IMR-90 (cell line): Measurements from ENCODE around the gene TM4SF5. TPM values are rescaled to one million over a fixed set of nuclear protein-coding genes. Genes with fewer than 3 reads are reported as not detected.

Source experiments
- ATAC-seq: fragments of 200-7000 bp; cut with Tn5 transposase; 2 replicates; pipeline ENCODE4 v1.9.1; 2020; ENCODE audit warnings: low read depth, mild to moderate bottlenecking, moderate library complexity
- BruUV-seq: library from RNA; stranded (reverse); fragments of 400-500 nt; replicated peaks from 2 replicates; lab custom pipeline; 2021; lab: Mats Ljungman, UMichigan
- CTCF ChIA-PET: fragments of 300-600 bp; formaldehyde crosslinking; extraction: SDS; loops from one replicate; lab custom pipeline; 2021; ENCODE audit warnings: antibody characterized with exemption; lab: Yijun Ruan, JAX
- POLR2A ChIA-PET: fragments of 300-600 bp; sonication (Branson Sonifier 250); formaldehyde crosslinking; loops from one replicate; lab custom pipeline; 2022; ENCODE audit warnings: antibody characterized with exemption; ENCODE audit not compliant: unreplicated experiment; lab: Charles Lee
- DNase-seq: peaks from one replicate; pipeline ENCODE4 v3.0.0; 2013
- H2AFZ ChIP-seq: replicated peaks from 2 replicates; pipeline ENCODE3; 2013; ENCODE audit warnings: low read length, mild to moderate bottlenecking; ENCODE audit not compliant: poor library complexity
- H2AK5ac ChIP-seq: 2 replicates; pipeline ENCODE4 v1.6.1; 2013; ENCODE audit warnings: low read depth, low read length, inconsistent platforms
- H2AK9ac ChIP-seq: replicated peaks from 2 replicates; pipeline ENCODE3; 2013; ENCODE audit warnings: mild to moderate bottlenecking, low read depth, low read length, moderate library complexity; ENCODE audit not compliant: poor library complexity
- H2BK120ac ChIP-seq: 2 replicates; pipeline ENCODE4 v1.6.1; 2013; ENCODE audit warnings: low read depth, low read length, inconsistent platforms
- H2BK15ac ChIP-seq: 3 replicates; pipeline ENCODE4 v1.6.1; 2013; ENCODE audit warnings: low read depth, low read length, inconsistent platforms
- H2BK20ac ChIP-seq: 2 replicates; pipeline ENCODE4 v1.6.1; 2013; ENCODE audit warnings: low read depth, mild to moderate bottlenecking, inconsistent platforms, low read length, moderate library complexity
- H2BK5ac ChIP-seq: 2 replicates; pipeline ENCODE4 v1.6.1; 2013; ENCODE audit warnings: mild to moderate bottlenecking, low read depth, low read length, inconsistent platforms; ENCODE audit not compliant: poor library complexity, severe bottlenecking
- H3K14ac ChIP-seq: replicated peaks from 2 replicates; pipeline ENCODE4 v1.6.1; 2013; ENCODE audit warnings: low read depth, low read length, inconsistent platforms
- H3K18ac ChIP-seq: 2 replicates; pipeline ENCODE4 v1.6.1; 2013; ENCODE audit warnings: low read depth, low read length, control low read depth
- H3K23ac ChIP-seq: 2 replicates; pipeline ENCODE4 v1.6.1; 2013; ENCODE audit warnings: low read depth, low read length, inconsistent platforms
- H3K27ac ChIP-seq: 2 replicates; pipeline ENCODE4 v1.5.1; 2013; ENCODE audit warnings: mild to moderate bottlenecking, control low read depth, low read length; ENCODE audit not compliant: insufficient read depth
- H3K27me3 ChIP-seq: 2 replicates; pipeline ENCODE4 v1.6.1; 2013; ENCODE audit warnings: low read length; ENCODE audit not compliant: control insufficient read depth, insufficient read depth
- H3K36me3 ChIP-seq: 2 replicates; pipeline ENCODE4 v1.6.1; 2013; ENCODE audit warnings: low read length, mixed read lengths; ENCODE audit not compliant: control insufficient read depth, insufficient read depth
- H3K4ac ChIP-seq: 2 replicates; pipeline ENCODE4 v1.6.1; 2013; ENCODE audit warnings: low read depth, low read length, inconsistent platforms
- H3K4me1 ChIP-seq: 2 replicates; pipeline ENCODE4 v1.6.1; 2013; ENCODE audit warnings: low read length, mixed read lengths; ENCODE audit not compliant: control insufficient read depth, insufficient read depth
- H3K4me2 ChIP-seq: 2 replicates; pipeline ENCODE4 v1.6.1; 2013; ENCODE audit warnings: low read depth, mild to moderate bottlenecking, control low read depth, low read length, moderate library complexity
- H3K4me3 ChIP-seq: 2 replicates; pipeline ENCODE4 v1.5.1; 2013; ENCODE audit warnings: low read depth, mild to moderate bottlenecking, control low read depth, low read length, moderate library complexity; ENCODE audit not compliant: insufficient read depth
- H3K56ac ChIP-seq: 2 replicates; pipeline ENCODE4 v1.6.1; 2013; ENCODE audit warnings: low read length, inconsistent platforms; ENCODE audit not compliant: insufficient read depth; ENCODE audit errors: extremely low read depth
- H3K79me1 ChIP-seq, 2 experiments: 2 replicates each; pipeline ENCODE4 v1.6.1; 2013; ENCODE audit warnings: low read length in 2 of 2, inconsistent platforms in 1 of 2, low read depth in 1 of 2
- H3K9ac ChIP-seq: 2 replicates; pipeline ENCODE4 v1.6.1; 2013; ENCODE audit warnings: low read depth, low read length, control low read depth
- H3K9me1 ChIP-seq: 2 replicates; pipeline ENCODE4 v1.6.1; 2013; ENCODE audit warnings: low read length, inconsistent platforms; ENCODE audit not compliant: insufficient read depth
- H3K9me3 ChIP-seq: 2 replicates; pipeline ENCODE4 v1.6.1; 2013; ENCODE audit warnings: low read length; ENCODE audit not compliant: control insufficient read depth, insufficient read depth
- H4K20me1 ChIP-seq: 2 replicates; pipeline ENCODE4 v1.6.1; 2013; ENCODE audit warnings: low read length, inconsistent platforms; ENCODE audit not compliant: insufficient read depth
- H4K5ac ChIP-seq: 2 replicates; pipeline ENCODE4 v1.6.1; 2013; ENCODE audit warnings: mild to moderate bottlenecking, low read depth, low read length, control low read depth
- H4K8ac ChIP-seq, 2 experiments: 2 replicates each; pipeline ENCODE4 v1.6.1; 2013; ENCODE audit warnings: low read depth in 2 of 2, low read length in 2 of 2, control low read depth in 1 of 2, inconsistent platforms in 1 of 2
- H4K91ac ChIP-seq: 2 replicates; pipeline ENCODE4 v1.6.1; 2013; ENCODE audit warnings: low read depth, low read length, inconsistent platforms; ENCODE audit not compliant: insufficient read depth
- BHLHE40 ChIP-seq: fragments of 150-350 bp; IDR thresholded peaks from 2 replicates; pipeline ENCODE4 v1.6.1; 2016; ENCODE audit warnings: mild to moderate bottlenecking, low read depth, low read length
- CHD1 ChIP-seq: IDR thresholded peaks from 2 replicates; pipeline ENCODE4 v1.6.1; 2012; ENCODE audit warnings: low read depth, low read length, improper control_type of control experiment
- MXI1 ChIP-seq: IDR thresholded peaks from 2 replicates; pipeline ENCODE4 v1.6.1; 2012; ENCODE audit warnings: low read depth, mild to moderate bottlenecking, low read length, moderate library complexity, borderline replicate concordance
- NFE2L2 ChIP-seq: fragments of 150-350 bp; IDR thresholded peaks from 2 replicates; pipeline ENCODE4 v1.6.1; 2016; ENCODE audit warnings: low read depth, mild to moderate bottlenecking, low read length
- SMC3 ChIP-seq: fragments of 150-350 bp; IDR thresholded peaks from 2 replicates; pipeline ENCODE4 v1.6.1; 2016; ENCODE audit warnings: low read depth, mild to moderate bottlenecking, antibody characterized with exemption, low read length, moderate library complexity
- WGBS, 2 experiments: methylation state at CpG; one replicate each; pipeline versions ENCODE4 v1.1.5 to v1.1.7; 2013; ENCODE audit warnings: missing lambda C conversion rate in 2 of 2; ENCODE audit not compliant: insufficient read length in 1 of 2; ENCODE audit errors: extremely low coverage in 2 of 2; 5-methylcytosine and 5-hydroxymethylcytosine counted together
- dilution Hi-C: fragments of 300-500 bp; cut with HindIII; formaldehyde crosslinking; loops from one replicate; pipeline ENCODE4 v1.14.3; 2018; ENCODE audit warnings: low sequenced_read_pairs; ENCODE audit not compliant: unreplicated experiment
- in situ Hi-C: fragments of 300-500 bp; cut with MboI; formaldehyde crosslinking; loops from 3 replicates; pipeline ENCODE4 v1.14.3; 2019; ENCODE audit warnings: low sequenced_read_pairs, inconsistent platforms, mixed read lengths
- intact Hi-C: fragments of 100-400 bp; cut with micrococcal nuclease; formaldehyde crosslinking; loops from 2 replicates; pipeline ENCODE4 v1.10.0; 2022
- polyA plus RNA-seq, 3 experiments: library from polyadenylated mRNA; depleted of rRNA; stranded (reverse); fragments of >200 nt; gene quantifications; 2 replicates each; pipeline ENCODE4 v1.2.3, GENCODE V29; 2012; ENCODE audit warnings: low replicate concordance in 1 of 3
- total RNA-seq: library from RNA; depleted of rRNA; stranded (reverse); fragments of >200 nt; gene quantifications from 2 replicates; pipeline ENCODE4 v1.2.3, GENCODE V29; 2012
- TF ChIP-seq, protein P1 (sequence below): conservative IDR thresholded peaks from 2 replicates; pipeline ENCODE4 v1.5.1; 2012; ENCODE audit warnings: mild to moderate bottlenecking, low read depth, low read length, improper control_type of control experiment
- TF ChIP-seq, protein P2 (sequence below): fragments of 150-350 bp; IDR thresholded peaks from 2 replicates; pipeline ENCODE4 v1.6.1; 2016; ENCODE audit warnings: low read depth, mild to moderate bottlenecking, low read length, moderate library complexity, borderline replicate concordance

The TM4SF5 gene
- total and polyA plus RNA-seq, 2 of the 4 experiments (the other 2 are of a cell fraction): not detected

DNA sequence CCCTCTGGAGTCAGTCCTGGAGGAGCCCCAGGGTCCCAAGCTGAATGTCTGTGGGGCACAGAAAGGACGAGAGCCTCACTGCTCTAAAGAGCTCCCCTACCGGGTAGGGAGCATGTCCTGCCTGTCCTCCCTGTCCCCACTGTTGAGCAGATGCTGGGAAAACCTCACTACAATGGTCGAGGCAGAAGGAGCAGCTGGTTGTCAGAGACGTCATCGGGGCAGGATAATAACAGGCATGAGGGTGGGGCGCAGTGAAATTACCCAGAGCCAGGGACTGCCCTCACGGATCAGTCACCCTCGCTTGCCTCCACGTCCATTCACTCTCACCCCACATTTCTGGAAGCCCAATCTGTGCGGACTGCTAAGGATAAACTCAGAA, 538 bp downstream of the TM4SF5 start:
- Histone ChIP-seq H4K91ac (no peak overlapping the region), H2AK9ac (peak overlapping the region; percentile 82), H3K36me3 (no peaks in the 10 kb centered on the region), H2BK120ac (no peak overlapping the region), H2BK5ac (no peak overlapping the region), H4K20me1 (no peaks in the 10 kb centered on the region; the same call in 1 of the 2 replicates), H3K9me3 (no peaks in the 10 kb centered on the region), H3K4me1 (no peaks in the 10 kb centered on the region), H3K56ac (no peak overlapping the region), H2AK5ac (no peak overlapping the region), H3K23ac (no peak overlapping the region), H3K4me3 (no peak overlapping the region), H4K5ac (no peak overlapping the region), H3K4me2 (no peak overlapping the region), H2AFZ (peak overlapping the region; percentile 43), H3K9ac (no peak overlapping the region), H3K18ac (no peak overlapping the region), H2BK15ac (no peak overlapping the region), H3K9me1 (no peaks in the 10 kb centered on the region), H3K27ac (no peak overlapping the region), H2BK20ac (no peak overlapping the region), H3K79me1 (no peaks in the 10 kb centered on the region), H3K14ac (no peak overlapping the region), H3K4ac (no peak overlapping the region), H4K8ac (no peak overlapping the region), H3K27me3 (peaks cover 31% of the 10 kb centered on the region)
- in situ Hi-C loops: no loop called here
- no CpG with 5 or more reads among the region's 10 CpGs for WGBS, 2 experiments
- ChIA-PET CTCF (no interaction called here), POLR2A (no interaction called here)
- DNase-seq (no peak), ATAC-seq (no peak)
- dilution Hi-C loops: no loop called here
- no peak for TF ChIP-seq BHLHE40
- no peak for TF ChIP-seq MXI1
- TF ChIP-seq, protein P1, sequence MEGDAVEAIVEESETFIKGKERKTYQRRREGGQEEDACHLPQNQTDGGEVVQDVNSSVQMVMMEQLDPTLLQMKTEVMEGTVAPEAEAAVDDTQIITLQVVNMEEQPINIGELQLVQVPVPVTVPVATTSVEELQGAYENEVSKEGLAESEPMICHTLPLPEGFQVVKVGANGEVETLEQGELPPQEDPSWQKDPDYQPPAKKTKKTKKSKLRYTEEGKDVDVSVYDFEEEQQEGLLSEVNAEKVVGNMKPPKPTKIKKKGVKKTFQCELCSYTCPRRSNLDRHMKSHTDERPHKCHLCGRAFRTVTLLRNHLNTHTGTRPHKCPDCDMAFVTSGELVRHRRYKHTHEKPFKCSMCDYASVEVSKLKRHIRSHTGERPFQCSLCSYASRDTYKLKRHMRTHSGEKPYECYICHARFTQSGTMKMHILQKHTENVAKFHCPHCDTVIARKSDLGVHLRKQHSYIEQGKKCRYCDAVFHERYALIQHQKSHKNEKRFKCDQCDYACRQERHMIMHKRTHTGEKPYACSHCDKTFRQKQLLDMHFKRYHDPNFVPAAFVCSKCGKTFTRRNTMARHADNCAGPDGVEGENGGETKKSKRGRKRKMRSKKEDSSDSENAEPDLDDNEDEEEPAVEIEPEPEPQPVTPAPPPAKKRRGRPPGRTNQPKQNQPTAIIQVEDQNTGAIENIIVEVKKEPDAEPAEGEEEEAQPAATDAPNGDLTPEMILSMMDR: no peak
- TF ChIP-seq CHD1: no peak
- no peak for TF ChIP-seq SMC3
- no peak for TF ChIP-seq NFE2L2
- TF ChIP-seq, protein P2, sequence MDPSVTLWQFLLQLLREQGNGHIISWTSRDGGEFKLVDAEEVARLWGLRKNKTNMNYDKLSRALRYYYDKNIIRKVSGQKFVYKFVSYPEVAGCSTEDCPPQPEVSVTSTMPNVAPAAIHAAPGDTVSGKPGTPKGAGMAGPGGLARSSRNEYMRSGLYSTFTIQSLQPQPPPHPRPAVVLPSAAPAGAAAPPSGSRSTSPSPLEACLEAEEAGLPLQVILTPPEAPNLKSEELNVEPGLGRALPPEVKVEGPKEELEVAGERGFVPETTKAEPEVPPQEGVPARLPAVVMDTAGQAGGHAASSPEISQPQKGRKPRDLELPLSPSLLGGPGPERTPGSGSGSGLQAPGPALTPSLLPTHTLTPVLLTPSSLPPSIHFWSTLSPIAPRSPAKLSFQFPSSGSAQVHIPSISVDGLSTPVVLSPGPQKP: no peak
- no TSS peak for BruUV-seq
- intact Hi-C loops: no loop called here
